GM03348 (cell line): ENCODE data around the gene THUMPD3.

Experiments
- DNase-seq: peaks from one replicate; pipeline ENCODE4 v3.0.0; 2012; ENCODE audit warnings: low spot score

The THUMPD3 gene

GRCh38 chr3:9420850-9421549 is 58.1 kb downstream of the THUMPD3 start:
- no peak for DNase-seq

GRCh38 chr3:9422712-9423424 is 60.0 kb downstream of the THUMPD3 start:
- peak; percentile 81 for DNase-seq

GRCh38 chr3:9428411-9428810 is 65.6 kb downstream of the THUMPD3 start:
- no peak for DNase-seq

- DNase-seq: no peak
Measured at GRCh38 chr3:9430733-9431132, 67.9 kb downstream of the THUMPD3 start.

GRCh38 chr3:9433627-9434521 is 71.0 kb downstream of the THUMPD3 start:
- no peak for DNase-seq

- no peak for DNase-seq
Measured at GRCh38 chr3:9435316-9435715, 72.5 kb downstream of the THUMPD3 start.
